Retina (tissue), 1 donor: ENCODE results near the gene TRAF4.
A peak's percentile ranks its signal among the peaks of the same experiment; 100 is the strongest.
"Not testable (repeated sequence)": the region's sequence is repeated elsewhere in the genome, so short reads cannot be mapped to it uniquely, and the experiment has no call there.

ENCODE experiments used
- DNase-seq: peaks from one replicate; pipeline ENCODE4 v3.0.0-alpha.2; 2016

The TRAF4 gene

GRCh38 chr17:28715217-28715616 lies 28.6 kb upstream of the TRAF4 start:
- no peak for DNase-seq

GRCh38 chr17:28716740-28717577 lies 26.9 kb upstream of the TRAF4 start:
- peak; percentile 74 for DNase-seq

- peak; percentile 88 for DNase-seq
These were observed 26.1 kb upstream of the TRAF4 start, which contains the start of gene RAB34 for GRCh38 chr17:28717578-28718332. Gene RAB34, minus strand, starts transcription at chr17:28717868. Its CDS starts 602 bp downstream, at chr17:28717266.

- no peak for DNase-seq
These were observed 25.3 kb upstream of the TRAF4 start for GRCh38 chr17:28718333-28719020.

- DNase-seq, result no peak
These were observed 24.8 kb upstream of the TRAF4 start for GRCh38 chr17:28719021-28719433.

- no peak for DNase-seq
These were observed 23.4 kb upstream of the TRAF4 start for GRCh38 chr17:28720247-28720996.

GRCh38 chr17:28720997-28721329 lies 22.8 kb upstream of the TRAF4 start:
- DNase-seq, result not testable (repeated sequence)

- DNase-seq, result no peak
These were observed 21.2 kb upstream of the TRAF4 start for GRCh38 chr17:28722417-28723158.

GRCh38 chr17:28723159-28723835 lies 20.5 kb upstream of the TRAF4 start:
- DNase-seq, result no peak

- not testable (repeated sequence) for DNase-seq
These were observed 19.8 kb upstream of the TRAF4 start for GRCh38 chr17:28723836-28724499.

GRCh38 chr17:28724500-28725165 lies 19.2 kb upstream of the TRAF4 start:
- no peak for DNase-seq

- DNase-seq, result no peak
These were observed 18.6 kb upstream of the TRAF4 start for GRCh38 chr17:28725166-28725659.

- peak; percentile 79 for DNase-seq
These were observed 18.1 kb upstream of the TRAF4 start for GRCh38 chr17:28725660-28726225.

GRCh38 chr17:28726226-28726626 lies 17.6 kb upstream of the TRAF4 start, which contains the start of gene TLCD1:
Gene TLCD1, minus strand, starts transcription at chr17:28726233. Its CDS starts 136 bp downstream, at chr17:28726097.
- no peak for DNase-seq

- peak; percentile 98 for DNase-seq
These were observed 17.0 kb upstream of the TRAF4 start for GRCh38 chr17:28726627-28727491.

GRCh38 chr17:28728364-28729200 lies 15.2 kb upstream of the TRAF4 start, which contains the start of gene NEK8:
Gene NEK8, plus strand, starts transcription at chr17:28728788. Its CDS starts 26 bp downstream, at chr17:28728814.
- DNase-seq, result peak; percentile 97

GRCh38 chr17:28729950-28730330 lies 13.9 kb upstream of the TRAF4 start:
- no peak for DNase-seq
